ENCODE measurements around the gene LAMA2.

- TF ChIP-seq CTCF (conservative IDR thresholded peaks at IDR 0.05 in 1 of 2, IDR thresholded peaks at IDR 0.05 in 1 of 2; ENCODE audit: extremely low read depth in 1 of 2, insufficient read depth in 1 of 2, low read depth in 1 of 2, low read length in 2 of 2): no peak
- no peak for TF ChIP-seq EZH2 (IDR thresholded peaks at IDR 0.05; ENCODE audit: borderline replicate concordance, low read length)
These were observed 577.3 kb downstream of the LAMA2 start for GRCh38 chr6:129460221-129460620.
